GM23338 (cell line): ENCODE results near the gene ZNF532. TPM values are rescaled to one million over a fixed set of nuclear protein-coding genes. Genes with fewer than 3 reads are reported as not detected.

ENCODE experiments used
- ATAC-seq: fragments of 200-7000 bp; cut with Tn5 transposase; 3 replicates; pipeline ENCODE4 v1.9.1; 2020
- DNase-seq: peaks from one replicate; pipeline ENCODE4 v3.0.0-alpha.2; 2015; ENCODE audit warnings: low spot score
- H2AFZ ChIP-seq: fragments of 200-600 bp; sonication (generic); 2 replicates; pipeline ENCODE4 v1.8.0; 2016; ENCODE audit warnings: antibody characterized with exemption, mild to moderate bottlenecking, moderate library complexity
- H3F3A ChIP-seq: fragments of 200-600 bp; sonication (generic); replicated peaks from 2 replicates; pipeline ENCODE4 v1.8.0; 2017; ENCODE audit warnings: antibody characterized with exemption, mixed run types, low read depth
- H3K27ac ChIP-seq: fragments of 200-600 bp; sonication (generic); 2 replicates; pipeline ENCODE4 v1.6.1; 2016; ENCODE audit warnings: low read depth
- H3K27me3 ChIP-seq: fragments of 200-600 bp; sonication (generic); 2 replicates; pipeline ENCODE4 v1.8.0; 2016; ENCODE audit warnings: mild to moderate bottlenecking, mixed run types, moderate library complexity; ENCODE audit not compliant: insufficient read depth
- H3K36me3 ChIP-seq: fragments of 200-600 bp; sonication (generic); 2 replicates; pipeline ENCODE4 v1.8.0; 2016; ENCODE audit warnings: mild to moderate bottlenecking; ENCODE audit not compliant: insufficient read depth
- H3K4me1 ChIP-seq: fragments of 200-600 bp; sonication (generic); 2 replicates; pipeline ENCODE4 v1.8.0; 2016; ENCODE audit warnings: mild to moderate bottlenecking, moderate library complexity; ENCODE audit not compliant: insufficient read depth
- H3K4me2 ChIP-seq: fragments of 200-600 bp; sonication (generic); 2 replicates; pipeline ENCODE4 v1.7.1; 2017; ENCODE audit warnings: mixed run types
- H3K4me3 ChIP-seq: fragments of 200-600 bp; sonication (generic); 2 replicates; pipeline ENCODE4 v1.6.1; 2016; ENCODE audit warnings: mixed run types
- H3K79me2 ChIP-seq: fragments of 200-600 bp; sonication (generic); replicated peaks from 2 replicates; pipeline ENCODE4 v1.8.0; 2017; ENCODE audit warnings: mild to moderate bottlenecking; ENCODE audit not compliant: insufficient read depth
- H3K9me2 ChIP-seq: fragments of 200-600 bp; sonication (generic); 2 replicates; pipeline ENCODE4 v1.8.0; 2017; ENCODE audit not compliant: insufficient read depth
- H4K20me1 ChIP-seq: fragments of 200-600 bp; sonication (generic); replicated peaks from 2 replicates; pipeline ENCODE4 v1.8.0; 2017; ENCODE audit warnings: mild to moderate bottlenecking; ENCODE audit not compliant: insufficient read depth
- H3K27ac Mint-ChIP-seq: 2 replicates; pipeline ENCODE4 v1.8.0; 2020; ENCODE audit warnings: inconsistent platforms, mild to moderate bottlenecking, moderate library complexity, mixed read lengths
- H3K27me3 Mint-ChIP-seq: 3 replicates; pipeline ENCODE4 v1.8.0; 2022; ENCODE audit warnings: low read depth, mild to moderate bottlenecking, moderate library complexity, mixed read lengths, inconsistent platforms; ENCODE audit not compliant: insufficient read depth, poor library complexity
- H3K36me3 Mint-ChIP-seq: 3 replicates; pipeline ENCODE4 v1.8.0; 2021; ENCODE audit warnings: low read depth, mild to moderate bottlenecking, inconsistent platforms, moderate library complexity, mixed read lengths
- H3K4me1 Mint-ChIP-seq: 3 replicates; pipeline ENCODE4 v1.8.0; 2020; ENCODE audit warnings: mild to moderate bottlenecking, inconsistent platforms, mixed read lengths
- H3K4me3 Mint-ChIP-seq: 3 replicates; pipeline ENCODE4 v1.8.0; 2021; ENCODE audit warnings: moderate library complexity, mild to moderate bottlenecking, inconsistent platforms, mixed read lengths
- H3K9me3 Mint-ChIP-seq: 3 replicates; pipeline ENCODE4 v1.8.0; 2020; ENCODE audit warnings: moderate library complexity, mild to moderate bottlenecking, inconsistent platforms, mixed read lengths
- EZH2phosphoT487 ChIP-seq: fragments of 200-600 bp; sonication (generic); IDR thresholded peaks from one replicate; pipeline ENCODE4 v1.8.1; 2018; ENCODE audit warnings: antibody characterized with exemption; ENCODE audit not compliant: unreplicated experiment
- NANOG ChIP-seq: IDR thresholded peaks from 2 replicates; pipeline ENCODE4 v1.6.1; 2016; ENCODE audit warnings: antibody characterized with exemption, borderline replicate concordance
- POLR2AphosphoS5 ChIP-seq: IDR thresholded peaks from 2 replicates; pipeline ENCODE4 v1.6.1; 2016; ENCODE audit warnings: antibody characterized with exemption, low read depth
- STAT1 ChIP-seq: IDR thresholded peaks from one replicate; pipeline ENCODE4 v1.6.1; 2016; ENCODE audit warnings: antibody characterized with exemption; ENCODE audit not compliant: unreplicated experiment
- ZNF114 ChIP-seq: fragments of 250-450 bp; sonication (Bioruptor Pico); IDR thresholded peaks from 2 replicates; pipeline ENCODE4 v1.5.0; 2020; ENCODE audit warnings: mild to moderate bottlenecking, moderate library complexity
- ZNF331 ChIP-seq: fragments of 250-450 bp; sonication (Bioruptor Pico); IDR thresholded peaks from 2 replicates; pipeline ENCODE4 v1.5.0; 2020; ENCODE audit warnings: low read depth, mild to moderate bottlenecking, moderate library complexity
- ZNF462 ChIP-seq: fragments of 250-450 bp; sonication (Bioruptor Pico); IDR thresholded peaks from 2 replicates; pipeline ENCODE4 v1.5.0; 2020; ENCODE audit warnings: mild to moderate bottlenecking, moderate library complexity
- polyA plus RNA-seq: library from polyadenylated mRNA; unstranded; fragments of >200 nt; fragmentation: Nextera tagmentation; extraction: Ambion mirVana; gene quantifications from 2 replicates; pipeline ENCODE4 v1.2.1, GENCODE V29; 2016
- total RNA-seq: library from RNA; depleted of rRNA; stranded (reverse); fragments of >200 nt; shearing (Covaris generic); gene quantifications from 2 replicates; pipeline ENCODE4 v1.2.3, GENCODE V29; 2014

The ZNF532 gene
- total and polyA plus RNA-seq, 2 experiments from 2014 or later = 51.5 to 225 TPM

- Histone ChIP-seq H3K79me2 (peaks cover 21% of the 10 kb centered on the region), H3K27ac (peak overlapping the region; percentile 96), H3K4me2 (peak overlapping the region; percentile 72), H3K4me3 (peak overlapping the region; percentile 68), H4K20me1 (no peaks in the 10 kb centered on the region), H3F3A (peaks cover 16% of the 10 kb centered on the region; the same call in 1 of the 2 replicates), H3K9me2 (no peaks in the 10 kb centered on the region), H3K27me3 (no peaks in the 10 kb centered on the region), H3K36me3 (peaks cover 8% of the 10 kb centered on the region; the same call in 1 of the 2 replicates), H3K4me1 (peaks cover 39% of the 10 kb centered on the region), H2AFZ (no peak overlapping the region)
- Mint-ChIP-seq H3K27ac (peak overlapping the region; percentile 99), H3K4me1 (peaks cover 60% of the 10 kb centered on the region), H3K27me3 (peaks cover 19% of the 10 kb centered on the region), H3K9me3 (no peaks in the 10 kb centered on the region; the same call in 2 of the 3 replicates), H3K36me3 (peaks cover 20% of the 10 kb centered on the region), H3K4me3 (peak overlapping the region; percentile 84)
- no peak for ATAC-seq
- no peak for TF ChIP-seq ZNF114
- no peak for TF ChIP-seq ZNF331
- TF ChIP-seq POLR2AphosphoS5 = no peak
- no peak for TF ChIP-seq ZNF462 (CRISPR knock-in tag)
- TF ChIP-seq STAT1 = no peak
- no peak for TF ChIP-seq NANOG
- TF ChIP-seq EZH2phosphoT487 = no peak
- DNase-seq = no peak
Observed at GRCh38 chr18:58860747-58861231, 3.9 kb upstream of the ZNF532 start.
